Frontal cortex (tissue), 1 donor: ENCODE measurements around the gene NLRP3. TPM values are rescaled to one million over a fixed set of nuclear protein-coding genes. Genes with fewer than 3 reads are reported as not detected.

ENCODE experiments used
- total RNA-seq: library from RNA; depleted of rRNA; stranded (reverse); fragments of >200 nt; gene quantifications from one replicate; pipeline ENCODE4 v1.2.3, GENCODE V29; 2014

NLRP3 gene
- total RNA-seq, 1 donor from 2014 or later = 0.82 TPM

Other genes starting within 250 kb of the NLRP3 start
- gene ZNF124, start 244.2 kb upstream of the NLRP3 start, total RNA-seq = 671 TPM
- not detected for gene VN1R5, start 160.1 kb upstream of the NLRP3 start, total RNA-seq
- 13.9 TPM for gene ZNF496, start 84.3 kb upstream of the NLRP3 start, total RNA-seq
- gene OR2B11, start 41.9 kb downstream of the NLRP3 start, total RNA-seq = not detected
- not detected for gene OR2C3, start 120.3 kb downstream of the NLRP3 start, total RNA-seq
- gene GCSAML, start 133.0 kb downstream of the NLRP3 start, total RNA-seq = 0.41 TPM
- gene OR2G2, start 172.2 kb downstream of the NLRP3 start, total RNA-seq = not detected
- gene OR2G3, start 189.4 kb downstream of the NLRP3 start, total RNA-seq = not detected